ENCODE measurements around the gene FBXO40.

The FBXO40 gene

DNA sequence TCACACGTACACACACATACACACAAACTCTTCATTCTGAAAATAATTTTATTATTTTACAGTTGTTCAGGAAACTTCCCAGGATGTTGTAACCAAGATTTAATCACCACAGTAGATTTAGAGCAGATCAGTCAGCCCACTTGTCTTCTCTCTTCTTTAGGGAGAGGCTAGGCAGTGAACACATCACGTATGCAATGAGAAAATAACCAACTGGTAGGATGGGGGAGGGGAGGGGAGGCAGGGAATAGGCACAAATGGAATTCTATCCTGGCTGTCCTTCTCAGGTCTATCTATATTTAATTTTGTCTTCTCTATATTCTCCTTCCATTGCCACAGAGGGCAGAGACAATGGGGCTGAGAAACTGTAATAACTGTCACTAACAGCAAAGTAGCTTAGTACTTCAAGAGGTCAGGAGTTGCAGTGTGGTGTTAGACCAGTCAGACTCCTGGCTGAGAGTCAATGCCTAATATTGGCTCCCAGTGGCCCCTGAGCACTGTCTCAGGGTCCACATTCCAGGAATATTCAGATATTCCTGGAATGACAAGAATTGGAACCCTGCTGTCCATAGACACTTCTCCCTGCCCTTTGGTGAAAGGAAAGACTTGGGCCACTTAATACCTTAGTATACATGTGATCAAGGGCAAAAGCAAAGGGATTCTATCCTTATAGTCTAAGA, 70.1 kb downstream of the FBXO40 start:
- DNase-seq (ENCODE audit: insufficient read length, low spot score) (no peak), FAIRE-seq (no peak)
- TF ChIP-seq, protein P1, sequence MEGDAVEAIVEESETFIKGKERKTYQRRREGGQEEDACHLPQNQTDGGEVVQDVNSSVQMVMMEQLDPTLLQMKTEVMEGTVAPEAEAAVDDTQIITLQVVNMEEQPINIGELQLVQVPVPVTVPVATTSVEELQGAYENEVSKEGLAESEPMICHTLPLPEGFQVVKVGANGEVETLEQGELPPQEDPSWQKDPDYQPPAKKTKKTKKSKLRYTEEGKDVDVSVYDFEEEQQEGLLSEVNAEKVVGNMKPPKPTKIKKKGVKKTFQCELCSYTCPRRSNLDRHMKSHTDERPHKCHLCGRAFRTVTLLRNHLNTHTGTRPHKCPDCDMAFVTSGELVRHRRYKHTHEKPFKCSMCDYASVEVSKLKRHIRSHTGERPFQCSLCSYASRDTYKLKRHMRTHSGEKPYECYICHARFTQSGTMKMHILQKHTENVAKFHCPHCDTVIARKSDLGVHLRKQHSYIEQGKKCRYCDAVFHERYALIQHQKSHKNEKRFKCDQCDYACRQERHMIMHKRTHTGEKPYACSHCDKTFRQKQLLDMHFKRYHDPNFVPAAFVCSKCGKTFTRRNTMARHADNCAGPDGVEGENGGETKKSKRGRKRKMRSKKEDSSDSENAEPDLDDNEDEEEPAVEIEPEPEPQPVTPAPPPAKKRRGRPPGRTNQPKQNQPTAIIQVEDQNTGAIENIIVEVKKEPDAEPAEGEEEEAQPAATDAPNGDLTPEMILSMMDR (IDR thresholded peaks at IDR 0.05; ENCODE audit: insufficient read depth, missing control alignments) = no peak

DNA sequence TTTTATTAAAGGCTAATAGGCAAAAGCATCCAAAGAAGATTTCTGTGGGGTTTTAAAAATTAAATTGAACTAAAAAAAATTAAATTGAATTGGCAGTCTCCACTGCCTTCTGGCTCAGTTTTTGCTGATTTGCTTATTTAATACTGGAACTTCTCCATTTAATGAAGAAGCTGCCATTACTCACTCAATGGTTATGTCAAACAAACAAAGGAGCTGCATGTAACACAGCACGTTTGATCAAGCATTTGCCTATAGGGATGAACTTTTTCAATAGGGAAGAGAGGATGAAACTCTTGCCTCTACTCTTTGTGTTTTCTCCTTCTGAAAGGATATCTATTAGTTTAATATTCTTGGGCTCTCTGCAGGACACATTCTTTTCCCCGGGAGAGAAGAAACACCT, 72.3 kb downstream of the FBXO40 start:
- TF ChIP-seq, protein P1 (IDR thresholded peaks at IDR 0.05; ENCODE audit: insufficient read depth, missing control alignments) = no peak
- DNase-seq (ENCODE audit: insufficient read length, low spot score) = no peak
- no peak for FAIRE-seq

DNA sequence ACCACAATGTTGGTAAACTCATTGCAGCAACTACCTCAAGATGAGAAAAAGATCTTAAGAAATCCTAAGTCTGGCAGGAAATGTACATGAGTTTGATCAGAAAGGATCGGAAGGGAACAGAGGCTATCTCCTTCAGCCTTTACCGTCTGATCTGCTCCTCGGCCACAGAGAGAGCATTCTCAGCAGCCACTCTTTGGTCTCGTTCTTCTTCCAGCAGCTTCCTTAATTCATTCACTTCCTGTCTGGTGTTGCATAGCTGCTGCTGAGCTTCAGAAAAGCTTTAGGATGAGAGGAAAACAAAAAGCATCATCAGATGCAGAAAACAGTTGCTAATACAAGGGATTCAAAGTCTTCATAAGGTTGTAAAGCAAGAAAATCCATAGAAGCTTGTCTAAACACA, 74.2 kb downstream of the FBXO40 start:
- no peak for FAIRE-seq
- DNase-seq (ENCODE audit: insufficient read length, low spot score) = no peak
- TF ChIP-seq, protein P1 (IDR thresholded peaks at IDR 0.05; ENCODE audit: insufficient read depth, missing control alignments) = no peak

DNA sequence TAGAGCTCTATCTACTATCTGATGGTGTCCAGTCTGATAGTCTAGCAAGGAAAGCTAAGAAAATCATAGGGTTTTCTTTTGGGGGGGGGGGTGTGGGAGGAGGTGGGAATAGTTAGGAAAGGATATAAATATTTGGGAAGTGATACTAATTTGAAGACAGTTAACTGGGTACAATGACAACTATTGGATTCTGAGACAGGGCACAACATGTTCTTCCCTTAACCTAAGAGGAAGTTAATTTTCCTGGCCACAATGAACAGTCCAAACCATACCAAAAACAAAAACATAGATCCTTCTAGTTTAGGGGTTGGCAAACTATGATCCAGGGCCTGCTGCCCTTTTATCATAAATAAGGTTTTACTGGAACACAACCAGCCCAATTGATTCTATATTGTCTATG, 77.5 kb downstream of the FBXO40 start:
- TF ChIP-seq, protein P1 (IDR thresholded peaks at IDR 0.05; ENCODE audit: insufficient read depth, missing control alignments) = no peak
- FAIRE-seq = no peak
- DNase-seq (ENCODE audit: insufficient read length, low spot score) = no peak

DNA sequence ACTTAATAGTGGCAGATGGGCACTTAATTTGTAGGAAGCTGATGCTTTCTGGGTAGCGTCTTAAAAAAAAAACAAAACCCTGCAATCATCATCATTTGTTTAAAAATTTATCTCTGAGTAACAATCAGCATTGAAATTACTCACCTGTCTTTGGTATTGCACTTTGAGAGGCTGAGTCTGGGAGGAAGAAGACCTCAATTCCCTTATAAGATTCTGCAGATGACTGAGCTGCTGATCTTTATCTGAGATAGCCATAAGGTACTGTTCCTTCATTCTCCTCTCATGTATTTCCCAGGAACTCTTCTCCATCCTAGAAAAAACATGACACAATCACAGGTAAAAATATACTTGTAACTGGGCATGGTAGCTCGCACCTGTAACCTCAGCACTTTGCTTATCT, 84.0 kb downstream of the FBXO40 start:
- FAIRE-seq (peak; percentile 38), DNase-seq (ENCODE audit: insufficient read length, low spot score) (no peak)
- TF ChIP-seq, protein P1 (IDR thresholded peaks at IDR 0.05; ENCODE audit: insufficient read depth, missing control alignments) = no peak

Measured in D721Med (cell line).